HG03565 (cell line): ENCODE results near the gene CAMK2B.

ENCODE experiments used
- ATAC-seq: cut with Tn5 transposase; IDR thresholded peaks from one replicate; pipeline ENCODE4 v1.9.1; 2021; ENCODE audit warnings: mild to moderate bottlenecking, moderate library complexity; ENCODE audit not compliant: unreplicated experiment

CAMK2B gene

GRCh38 chr7:44196450-44196872 lies 128.9 kb downstream of the CAMK2B start:
- ATAC-seq, result no peak

GRCh38 chr7:44195889-44196288 lies 129.5 kb downstream of the CAMK2B start:
- no peak for ATAC-seq

GRCh38 chr7:44194562-44195145 lies 130.7 kb downstream of the CAMK2B start:
- ATAC-seq, result no peak

- no peak for ATAC-seq
Observed at GRCh38 chr7:44194069-44194468, 131.3 kb downstream of the CAMK2B start.

- no peak for ATAC-seq
Observed at GRCh38 chr7:44193011-44193802, 132.2 kb downstream of the CAMK2B start.

GRCh38 chr7:44191171-44191570 lies 134.2 kb downstream of the CAMK2B start:
- no peak for ATAC-seq

GRCh38 chr7:44189993-44190872 lies 135.2 kb downstream of the CAMK2B start:
- no peak for ATAC-seq

- no peak for ATAC-seq
Observed at GRCh38 chr7:44189286-44189992, 136.0 kb downstream of the CAMK2B start, which contains the start of gene GCK. TSS of gene GCK (minus strand) at chr7:44189439. CDS start at chr7:44188953, 486 bp downstream.

GRCh38 chr7:44188480-44189225 lies 136.7 kb downstream of the CAMK2B start:
- ATAC-seq, result no peak

GRCh38 chr7:44187636-44188416 lies 137.6 kb downstream of the CAMK2B start:
- ATAC-seq, result no peak

- no peak for ATAC-seq
Observed at GRCh38 chr7:44186736-44187135, 138.7 kb downstream of the CAMK2B start.

GRCh38 chr7:44185729-44186128 lies 139.7 kb downstream of the CAMK2B start:
- no peak for ATAC-seq

GRCh38 chr7:44184873-44185446 lies 140.4 kb downstream of the CAMK2B start:
- no peak for ATAC-seq

GRCh38 chr7:44184206-44184872 lies 141.1 kb downstream of the CAMK2B start:
- ATAC-seq, result no peak

- no peak for ATAC-seq
Observed at GRCh38 chr7:44183386-44183785, 142.0 kb downstream of the CAMK2B start.

- no peak for ATAC-seq
Observed at GRCh38 chr7:44182827-44183226, 142.6 kb downstream of the CAMK2B start.

- ATAC-seq, result no peak
Observed at GRCh38 chr7:44180631-44181030, 144.8 kb downstream of the CAMK2B start.

GRCh38 chr7:44177570-44178131 lies 147.7 kb downstream of the CAMK2B start:
- no peak for ATAC-seq
